ENCODE data around the gene KLK10. TPM values are rescaled to one million over a fixed set of nuclear protein-coding genes. Genes with fewer than 3 reads are reported as not detected.

Gene KLK10
- polyA plus RNA-seq, 1 donor (not counting 4 experiments of a cell fraction or from before 2014, with no cell fraction given): 56.3 TPM

DNA sequence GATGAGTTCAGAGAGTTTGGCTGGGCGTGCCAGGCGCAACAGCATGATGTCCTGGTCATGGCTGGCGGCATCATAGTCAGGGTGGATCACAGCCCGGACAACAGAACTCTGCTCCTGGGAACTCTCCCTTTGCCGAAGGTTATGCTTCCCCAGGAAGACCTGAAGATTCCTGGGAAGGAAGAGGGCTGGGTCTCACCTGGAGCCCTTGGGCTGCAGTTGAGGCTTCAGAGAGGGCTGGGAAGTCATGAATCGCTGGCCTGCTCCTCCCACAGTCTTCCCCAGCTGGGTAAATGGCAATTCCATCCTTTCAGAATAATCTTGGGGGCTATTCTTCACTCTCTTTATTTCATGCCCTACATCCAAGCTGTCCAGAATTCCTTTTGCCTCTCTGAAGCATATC is 56.1 kb downstream of the KLK10 start:
- DNase-seq (ENCODE audit: low read depth, low spot score): no peak
- H4K20me1 ChIP-seq (ENCODE audit: control insufficient read depth, extremely low read depth, insufficient read depth, low read length): no peaks in the 10 kb centered on the region
- H3K4me3 ChIP-seq (ENCODE audit: control insufficient read depth in 2 of 3, extremely low read depth in 1 of 3, insufficient read depth in 2 of 3, low read depth in 1 of 3, low read length in 3 of 3): no peak overlapping the region
- dilution Hi-C loops (cut with MboI; ENCODE audit: extremely low pct_ligation_motif_present, low sequenced_read_pairs): no loop called here
- H3K27ac ChIP-seq (ENCODE audit: control insufficient read depth, insufficient read depth, low read length): no peak overlapping the region
- H3K9ac ChIP-seq (ENCODE audit: control insufficient read depth, extremely low read depth, insufficient read depth, low read length): no peak overlapping the region
- no peak overlapping the region for H3K4me2 ChIP-seq (ENCODE audit: control insufficient read depth, extremely low read depth, insufficient read depth, low read depth, low read length)
- peaks cover 3% of the 10 kb centered on the region for H3K9me3 ChIP-seq (ENCODE audit: control insufficient read depth, low read depth, low read length)
- TF ChIP-seq, protein P1, sequence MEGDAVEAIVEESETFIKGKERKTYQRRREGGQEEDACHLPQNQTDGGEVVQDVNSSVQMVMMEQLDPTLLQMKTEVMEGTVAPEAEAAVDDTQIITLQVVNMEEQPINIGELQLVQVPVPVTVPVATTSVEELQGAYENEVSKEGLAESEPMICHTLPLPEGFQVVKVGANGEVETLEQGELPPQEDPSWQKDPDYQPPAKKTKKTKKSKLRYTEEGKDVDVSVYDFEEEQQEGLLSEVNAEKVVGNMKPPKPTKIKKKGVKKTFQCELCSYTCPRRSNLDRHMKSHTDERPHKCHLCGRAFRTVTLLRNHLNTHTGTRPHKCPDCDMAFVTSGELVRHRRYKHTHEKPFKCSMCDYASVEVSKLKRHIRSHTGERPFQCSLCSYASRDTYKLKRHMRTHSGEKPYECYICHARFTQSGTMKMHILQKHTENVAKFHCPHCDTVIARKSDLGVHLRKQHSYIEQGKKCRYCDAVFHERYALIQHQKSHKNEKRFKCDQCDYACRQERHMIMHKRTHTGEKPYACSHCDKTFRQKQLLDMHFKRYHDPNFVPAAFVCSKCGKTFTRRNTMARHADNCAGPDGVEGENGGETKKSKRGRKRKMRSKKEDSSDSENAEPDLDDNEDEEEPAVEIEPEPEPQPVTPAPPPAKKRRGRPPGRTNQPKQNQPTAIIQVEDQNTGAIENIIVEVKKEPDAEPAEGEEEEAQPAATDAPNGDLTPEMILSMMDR (optimal IDR thresholded peaks at IDR 0.05 in 1 of 3, IDR thresholded peaks at IDR 0.05 in 1 of 3, conservative IDR thresholded peaks at IDR 0.05 in 1 of 3; ENCODE audit: extremely low read depth in 1 of 3, insufficient read depth in 2 of 3, low read length in 3 of 3): no peak
- TF ChIP-seq EZH2 (IDR thresholded peaks at IDR 0.05; ENCODE audit: low read length): no peak
- H3K9me1 ChIP-seq (ENCODE audit: control insufficient read depth, extremely low read depth, insufficient read depth, low read length): no peaks in the 10 kb centered on the region
- peaks cover 3% of the 10 kb centered on the region for H3K4me1 ChIP-seq (ENCODE audit: control insufficient read depth, extremely low read depth, insufficient read depth, low read length)
- no peaks in the 10 kb centered on the region for H3K79me2 ChIP-seq (ENCODE audit: control insufficient read depth, insufficient read depth, low read length)
- peaks cover 4% of the 10 kb centered on the region for H3K27me3 ChIP-seq (ENCODE audit: control insufficient read depth, extremely low read depth, insufficient read depth, low read length)
- no peak for FAIRE-seq
- H3K36me3 ChIP-seq (ENCODE audit: control insufficient read depth in 2 of 2, extremely low read depth in 1 of 2, insufficient read depth in 2 of 2, low read length in 2 of 2): no peaks in the 10 kb centered on the region
- H2AFZ ChIP-seq (ENCODE audit: control insufficient read depth, low read length): no peak overlapping the region

Other genes starting within 250 kb of the KLK10 start
- gene GPR32, start 249.2 kb downstream of the KLK10 start, polyA plus RNA-seq: not detected in 3 replicates
- gene ACP4, start 229.3 kb downstream of the KLK10 start, polyA plus RNA-seq: not detected in 3 replicates
- gene KLK1, start 195.9 kb downstream of the KLK10 start, polyA plus RNA-seq: 0.10 to 0.39 TPM (median 0.31 TPM) in 3 replicates
- not detected in 3 replicates for gene KLK15, start 186.1 kb downstream of the KLK10 start, polyA plus RNA-seq
- not detected in 3 replicates for gene KLK3, start 164.8 kb downstream of the KLK10 start, polyA plus RNA-seq
- 0.07 to 0.14 TPM in 2 of 3 replicates, not detected in the other for gene KLK2, start 146.3 kb downstream of the KLK10 start, polyA plus RNA-seq
- not detected in 3 replicates for gene KLK4, start 108.3 kb downstream of the KLK10 start, polyA plus RNA-seq
- gene KLK5, start 66.7 kb downstream of the KLK10 start, polyA plus RNA-seq: 425 to 882 TPM (median 477 TPM) in 3 replicates
- gene KLK6, start 50.1 kb downstream of the KLK10 start, polyA plus RNA-seq: 0.73 to 2.5 TPM (median 1.9 TPM) in 3 replicates
- gene KLK7, start 35.8 kb downstream of the KLK10 start, polyA plus RNA-seq: 22.4 to 33.8 TPM (median 29.2 TPM) in 3 replicates
- 88.8 to 232 TPM (median 118 TPM) in 3 replicates for gene KLK8, start 18.1 kb downstream of the KLK10 start, polyA plus RNA-seq
- gene KLK11, start 6.9 kb upstream of the KLK10 start, polyA plus RNA-seq: 12.8 to 39.0 TPM (median 18.0 TPM) in 3 replicates
- not detected in 3 replicates for gene KLK12, start 15.3 kb upstream of the KLK10 start, polyA plus RNA-seq
- gene KLK13, start 45.4 kb upstream of the KLK10 start, polyA plus RNA-seq: 2.0 to 4.4 TPM (median 2.8 TPM) in 3 replicates
- gene KLK14, start 63.2 kb upstream of the KLK10 start, polyA plus RNA-seq: 0.05 to 0.63 TPM (median 0.10 TPM) in 3 replicates
- gene CTU1, start 88.7 kb upstream of the KLK10 start, polyA plus RNA-seq: 1.9 to 3.9 TPM (median 2.3 TPM) in 3 replicates
- not detected in 3 replicates for gene SIGLEC9, start 105.2 kb upstream of the KLK10 start, polyA plus RNA-seq
- gene SIGLEC7, start 122.6 kb upstream of the KLK10 start, polyA plus RNA-seq: not detected in 3 replicates
- gene CD33, start 205.4 kb upstream of the KLK10 start, polyA plus RNA-seq: 0.16 TPM in 1 of 3 replicates, not detected in the others
- not detected in 3 replicates for gene SIGLECL1, start 231.4 kb upstream of the KLK10 start, polyA plus RNA-seq